Measurements from ENCODE around the gene MARCKSL1.
"Not testable (repeated sequence)": the region's sequence is repeated elsewhere in the genome, so short reads cannot be mapped to it uniquely, and the experiment has no call there.

The MARCKSL1 gene, protein sequence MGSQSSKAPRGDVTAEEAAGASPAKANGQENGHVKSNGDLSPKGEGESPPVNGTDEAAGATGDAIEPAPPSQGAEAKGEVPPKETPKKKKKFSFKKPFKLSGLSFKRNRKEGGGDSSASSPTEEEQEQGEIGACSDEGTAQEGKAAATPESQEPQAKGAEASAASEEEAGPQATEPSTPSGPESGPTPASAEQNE

DNA sequence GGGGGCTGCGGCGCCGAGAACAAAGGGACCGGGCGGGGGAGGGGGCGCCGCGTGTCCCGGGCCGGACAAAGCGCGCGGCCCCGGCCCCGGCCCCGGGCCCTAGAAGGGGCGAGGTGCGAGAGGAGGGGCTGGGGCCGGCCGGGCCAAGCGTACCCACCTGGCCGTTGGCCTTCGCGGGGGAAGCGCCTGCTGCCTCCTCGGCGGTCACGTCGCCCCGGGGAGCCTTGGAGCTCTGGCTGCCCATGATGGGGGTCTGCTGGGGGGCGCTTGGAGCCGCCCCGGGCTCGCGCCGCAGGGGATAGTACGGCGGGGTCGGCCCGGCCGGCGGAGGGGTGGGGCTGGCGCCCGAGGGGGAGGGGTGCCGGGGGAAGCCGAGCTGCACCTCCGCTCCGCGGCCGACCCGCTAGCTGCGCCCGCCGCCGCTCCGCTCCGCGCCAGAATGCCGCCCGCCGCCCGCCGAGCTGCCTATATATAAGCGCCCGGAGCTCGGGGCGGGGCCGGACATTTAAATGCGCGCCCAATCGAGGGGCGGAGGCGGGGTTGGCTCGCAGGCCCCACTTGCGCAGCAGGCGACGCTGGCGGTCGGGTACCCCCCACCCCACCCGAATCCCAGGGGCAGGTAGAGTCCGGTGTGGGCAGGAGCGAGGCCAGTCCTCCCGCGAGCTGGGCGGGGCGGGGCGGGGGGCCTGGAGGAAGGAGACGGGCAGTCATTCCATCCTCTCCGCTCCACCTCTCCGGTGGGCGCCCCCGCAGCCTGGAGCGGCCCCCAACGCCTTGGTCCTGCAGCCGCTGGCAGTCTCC, at the start of gene MARCKSL1:
Gene MARCKSL1 (minus strand): TSS at position 444 of the 801 bp plus-strand sequence. CDS start 200 bp downstream, at position 244.
- DNase-seq (ENCODE audit: low read depth in 3 of 3), result peak; percentile 58 to 77 (median 70)

DNA sequence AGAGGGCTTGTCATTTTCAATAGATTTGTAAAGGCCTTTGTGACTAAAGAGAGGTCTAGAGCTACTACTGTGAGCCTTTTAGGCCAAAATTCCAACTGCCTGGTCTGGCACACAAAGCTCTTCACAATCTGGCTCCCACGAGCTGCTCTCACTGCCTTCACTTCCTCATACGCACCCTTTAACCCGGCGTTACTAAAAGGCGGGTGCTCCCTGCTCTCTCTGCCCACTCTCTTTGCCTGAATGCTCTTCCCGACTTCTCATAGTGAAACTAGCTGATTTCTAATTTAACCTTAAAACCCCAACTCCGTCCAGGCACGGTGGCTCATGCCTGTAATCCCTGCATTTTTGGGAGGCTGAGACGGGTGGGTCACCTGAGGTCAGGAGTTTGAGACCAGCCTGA, 44.0 kb upstream of the MARCKSL1 start:
- DNase-seq (ENCODE audit: low read depth in 3 of 3), result no peak

DNA sequence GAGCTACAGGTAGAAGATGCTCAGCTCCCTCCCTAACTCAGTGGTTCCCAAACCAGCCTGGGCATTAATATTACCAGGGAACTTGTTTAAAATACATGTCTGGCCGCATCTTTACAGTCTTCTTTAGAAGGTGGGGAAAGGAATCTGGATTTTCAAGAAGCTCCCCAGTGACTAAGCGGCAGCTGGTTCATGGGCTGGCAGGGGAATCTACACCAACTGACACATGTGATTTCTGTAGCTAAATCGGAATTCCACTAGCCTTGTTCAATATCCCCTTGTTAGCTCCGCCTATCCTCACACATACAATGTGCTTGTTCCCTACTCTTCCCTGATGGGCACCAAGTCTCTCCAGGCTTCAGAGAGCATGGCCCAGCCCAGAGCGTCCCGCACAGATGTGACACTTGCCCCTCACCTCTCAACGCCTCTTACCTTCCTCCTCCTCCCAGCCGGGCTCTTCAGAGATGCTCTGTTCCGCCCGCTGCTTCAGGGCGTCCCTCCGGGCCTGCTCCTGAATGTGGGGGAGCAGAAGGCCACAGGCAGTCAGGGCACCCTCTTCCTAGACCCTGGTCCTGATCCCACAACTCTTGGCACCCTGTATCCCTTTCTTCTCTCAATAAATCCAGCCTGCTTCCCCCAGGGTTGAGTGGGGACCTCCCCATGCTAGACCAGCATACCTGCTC, 41.6 kb upstream of the MARCKSL1 start:
- DNase-seq (ENCODE audit: low read depth in 3 of 3), result no peak

DNA sequence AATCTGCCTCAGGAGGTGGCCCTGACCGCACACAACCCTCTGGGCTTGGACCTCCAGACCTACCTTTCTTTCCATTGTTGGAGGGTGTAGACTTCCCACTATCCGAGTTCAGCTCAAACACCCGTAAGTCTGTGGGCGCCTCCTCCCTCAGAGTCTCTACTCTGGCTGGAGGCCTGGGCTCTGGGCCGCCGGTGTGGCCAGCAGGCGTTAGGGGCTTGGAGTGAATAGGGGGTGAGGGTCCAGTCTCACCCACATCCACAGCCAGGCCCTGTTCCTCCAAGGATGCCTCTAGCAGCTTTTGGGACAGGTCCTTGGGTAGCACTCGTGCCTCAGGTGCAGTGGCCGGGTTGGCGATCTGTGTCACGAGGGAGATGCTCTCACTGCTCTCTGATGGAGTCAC, 40.2 kb upstream of the MARCKSL1 start:
- DNase-seq (ENCODE audit: low read depth in 3 of 3), result no peak

DNA sequence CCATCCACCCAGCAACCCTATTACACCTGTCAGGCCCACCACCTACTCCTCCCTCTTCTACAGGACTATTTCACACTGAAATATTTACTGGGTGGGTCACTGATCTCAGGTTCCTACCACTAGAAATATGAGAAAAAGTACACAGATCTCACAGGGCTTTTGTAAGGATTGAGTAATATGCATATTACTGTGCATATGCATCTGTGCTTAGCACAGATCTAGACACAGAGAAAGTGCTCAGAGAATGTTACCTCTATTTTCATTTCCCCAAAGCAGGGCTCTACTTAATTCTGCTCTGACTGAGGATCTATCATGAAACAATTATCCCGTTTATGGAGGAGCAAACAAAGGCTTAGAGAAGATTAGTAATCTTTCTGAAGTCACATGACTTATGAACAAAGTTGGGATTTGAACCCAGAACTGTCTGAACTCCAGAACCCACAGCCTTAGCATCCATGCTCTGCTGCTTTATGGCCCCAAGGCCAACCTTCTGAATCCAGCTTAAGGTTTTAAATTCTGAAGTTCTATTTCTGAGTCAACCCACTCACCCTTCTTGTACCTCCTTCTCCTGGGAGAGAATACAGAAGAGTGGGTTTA, 38.1 kb upstream of the MARCKSL1 start:
- DNase-seq (ENCODE audit: low read depth in 3 of 3), result no peak

DNA sequence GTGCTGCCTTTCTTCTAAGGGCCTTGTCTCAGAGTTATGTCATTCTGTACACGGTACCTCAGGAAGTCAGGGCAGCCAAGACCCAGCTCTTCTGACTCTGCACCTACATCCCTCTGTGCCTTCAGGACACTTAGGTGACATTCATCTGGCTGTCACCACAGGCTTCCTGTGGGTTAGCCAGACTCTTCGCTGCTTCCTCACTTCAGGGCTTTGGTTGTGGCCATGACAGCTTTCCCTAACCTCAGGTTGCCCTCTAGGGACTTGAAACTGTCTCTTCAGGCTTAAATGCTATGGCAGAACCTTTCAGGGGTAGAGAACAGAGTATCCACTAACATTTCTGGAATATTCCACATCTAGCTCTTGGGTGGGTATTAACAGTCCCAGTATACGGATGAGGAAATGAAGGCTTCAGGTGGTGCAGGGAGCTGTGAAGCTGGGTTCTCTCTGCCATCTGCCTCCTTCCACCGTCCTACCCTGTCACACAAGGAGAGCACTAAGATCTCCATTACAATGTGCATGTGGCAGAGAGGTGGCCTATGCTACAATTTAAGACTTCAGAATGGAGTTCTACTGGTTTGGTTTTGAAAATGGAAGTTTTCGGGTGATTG, 36.2 kb upstream of the MARCKSL1 start:
- DNase-seq (ENCODE audit: low read depth in 3 of 3), result peak in 1 of 3 experiments; percentile 37

DNA sequence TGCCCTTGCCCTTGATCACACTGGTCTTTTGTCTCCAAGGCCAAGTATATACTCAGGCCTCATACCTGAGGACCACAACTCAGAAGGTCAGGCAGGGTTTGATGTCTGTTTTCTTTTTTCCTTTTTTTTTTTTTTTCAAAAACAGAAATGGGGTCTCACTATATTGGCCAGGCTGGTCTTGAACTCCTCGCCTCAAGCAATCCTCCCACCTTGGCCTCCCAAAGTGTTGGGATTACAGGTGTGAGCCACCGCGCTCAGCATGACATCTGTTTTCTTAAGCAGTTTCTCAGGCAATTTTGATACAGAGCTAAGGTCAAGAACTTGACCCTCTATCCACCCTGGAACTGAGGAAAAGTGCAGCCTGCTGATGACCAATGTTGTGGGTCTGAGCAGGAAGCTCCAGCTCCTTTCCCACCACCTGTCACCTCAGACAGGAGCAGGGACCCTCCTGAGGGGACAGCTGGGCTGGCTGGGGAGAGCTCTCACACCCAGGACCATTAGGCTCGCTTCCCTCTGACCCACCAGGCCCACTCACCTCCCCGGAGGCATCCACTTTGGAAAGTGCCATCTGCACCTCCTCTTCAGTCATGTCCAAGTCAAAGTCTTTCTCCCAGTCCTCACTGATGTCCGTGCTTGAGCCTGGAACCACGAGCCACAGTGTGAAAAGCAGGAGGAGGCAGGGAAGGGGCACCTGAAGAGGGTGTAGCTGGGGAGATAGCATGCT, 32.0 kb upstream of the MARCKSL1 start:
- no peak for DNase-seq (ENCODE audit: low read depth in 3 of 3)

DNA sequence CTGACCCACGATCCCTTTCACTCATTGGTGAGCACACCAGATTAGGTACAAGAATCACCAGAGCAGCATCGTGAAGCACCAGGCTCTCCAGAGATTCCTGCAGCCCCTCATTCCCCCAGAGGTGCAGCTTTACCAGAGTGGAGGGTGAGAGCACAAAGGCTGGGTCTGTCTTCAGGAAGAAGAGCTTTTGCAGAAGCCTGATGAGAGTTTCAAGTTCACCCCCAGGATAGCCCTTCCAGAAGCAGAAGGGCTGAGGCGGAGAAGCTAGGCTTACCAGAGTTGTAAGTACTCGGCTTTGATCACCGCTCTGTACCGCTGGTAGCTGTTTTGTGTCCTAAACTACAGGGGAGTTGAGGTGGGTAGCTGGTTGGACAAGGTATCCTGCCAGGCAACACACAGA, 29.4 kb upstream of the MARCKSL1 start:
- DNase-seq (ENCODE audit: low read depth in 3 of 3), result no peak

DNA sequence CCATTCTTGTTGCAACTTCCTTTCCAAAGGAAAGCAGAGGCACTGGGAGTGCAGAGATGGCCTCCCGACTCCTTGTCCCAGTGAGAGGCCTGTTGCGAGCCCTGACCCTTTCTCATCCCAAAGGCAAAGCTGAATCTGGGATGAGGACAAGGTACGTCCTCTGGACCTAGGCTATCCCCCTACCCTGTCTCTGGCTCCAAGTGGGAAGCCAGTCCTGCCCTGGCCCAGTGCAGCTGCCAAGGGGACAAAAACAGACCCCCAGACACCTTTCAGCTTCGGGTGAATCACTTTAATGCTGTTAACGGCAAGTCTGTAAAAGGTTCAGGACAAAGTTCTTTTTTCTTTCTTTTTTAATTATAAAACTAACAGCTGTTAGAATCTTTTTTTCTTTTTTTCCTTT, 28.8 kb upstream of the MARCKSL1 start:
- no peak for DNase-seq (ENCODE audit: low read depth in 3 of 3)

DNA sequence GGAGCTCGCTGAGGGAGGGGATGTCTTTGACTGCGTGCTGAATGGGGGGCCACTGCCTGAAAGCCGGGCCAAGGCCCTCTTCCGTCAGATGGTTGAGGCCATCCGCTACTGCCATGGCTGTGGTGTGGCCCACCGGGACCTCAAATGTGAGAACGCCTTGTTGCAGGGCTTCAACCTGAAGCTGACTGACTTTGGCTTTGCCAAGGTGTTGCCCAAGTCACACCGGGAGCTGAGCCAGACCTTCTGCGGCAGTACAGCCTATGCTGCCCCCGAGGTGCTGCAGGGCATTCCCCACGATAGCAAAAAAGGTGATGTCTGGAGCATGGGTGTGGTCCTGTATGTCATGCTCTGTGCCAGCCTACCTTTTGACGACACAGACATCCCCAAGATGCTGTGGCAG, 27.7 kb upstream of the MARCKSL1 start:
- DNase-seq (ENCODE audit: low read depth in 3 of 3), result no peak

DNA sequence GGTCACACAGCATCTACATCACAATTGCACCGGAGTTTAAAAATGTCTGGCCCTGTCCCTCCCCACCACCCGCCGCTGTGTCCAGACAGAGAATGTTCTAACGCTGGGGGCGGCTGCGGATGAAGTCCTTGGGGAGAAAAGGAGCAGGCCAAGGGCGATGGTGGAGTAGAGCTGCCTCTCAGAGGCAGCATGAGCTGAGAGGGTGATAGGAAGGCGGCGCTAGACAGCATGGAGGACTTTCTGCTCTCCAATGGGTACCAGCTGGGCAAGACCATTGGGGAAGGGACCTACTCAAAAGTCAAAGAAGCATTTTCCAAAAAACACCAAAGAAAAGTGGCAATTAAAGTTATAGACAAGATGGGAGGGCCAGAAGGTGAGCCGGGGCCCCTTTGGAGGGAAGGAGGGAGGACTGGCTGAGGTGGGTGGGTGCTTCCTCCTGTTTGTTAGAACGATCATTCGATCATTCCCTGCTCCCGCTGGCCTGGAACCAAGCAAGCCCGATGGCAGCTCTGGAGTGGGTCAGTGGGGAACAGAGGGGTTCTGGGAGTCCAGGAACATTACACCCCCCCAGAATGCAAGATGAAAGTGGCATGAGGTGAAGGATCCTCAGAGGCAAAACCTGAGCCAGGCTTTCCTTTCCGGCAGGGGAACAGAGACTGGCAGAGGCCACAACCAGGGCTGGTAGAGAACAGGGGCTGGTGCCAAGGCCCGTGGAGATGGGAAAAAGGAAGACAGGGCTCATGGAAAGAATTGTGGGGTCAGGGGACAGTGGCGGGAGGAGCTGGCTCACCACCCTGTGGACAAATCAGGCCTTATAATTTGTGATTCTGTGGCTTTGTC, 26.7 kb upstream of the MARCKSL1 start, which contains the start of the genes FAM229A and TSSK3:
Gene FAM229A (minus strand): TSS at position 12 of the 840 bp plus-strand sequence. CDS start 394 bp downstream, outside the sequence.
Gene TSSK3 (plus strand): TSS at position 66 of the 840 bp plus-strand sequence. CDS start 163 bp downstream, at position 229.
- DNase-seq (ENCODE audit: low read depth in 3 of 3), result no peak

DNA sequence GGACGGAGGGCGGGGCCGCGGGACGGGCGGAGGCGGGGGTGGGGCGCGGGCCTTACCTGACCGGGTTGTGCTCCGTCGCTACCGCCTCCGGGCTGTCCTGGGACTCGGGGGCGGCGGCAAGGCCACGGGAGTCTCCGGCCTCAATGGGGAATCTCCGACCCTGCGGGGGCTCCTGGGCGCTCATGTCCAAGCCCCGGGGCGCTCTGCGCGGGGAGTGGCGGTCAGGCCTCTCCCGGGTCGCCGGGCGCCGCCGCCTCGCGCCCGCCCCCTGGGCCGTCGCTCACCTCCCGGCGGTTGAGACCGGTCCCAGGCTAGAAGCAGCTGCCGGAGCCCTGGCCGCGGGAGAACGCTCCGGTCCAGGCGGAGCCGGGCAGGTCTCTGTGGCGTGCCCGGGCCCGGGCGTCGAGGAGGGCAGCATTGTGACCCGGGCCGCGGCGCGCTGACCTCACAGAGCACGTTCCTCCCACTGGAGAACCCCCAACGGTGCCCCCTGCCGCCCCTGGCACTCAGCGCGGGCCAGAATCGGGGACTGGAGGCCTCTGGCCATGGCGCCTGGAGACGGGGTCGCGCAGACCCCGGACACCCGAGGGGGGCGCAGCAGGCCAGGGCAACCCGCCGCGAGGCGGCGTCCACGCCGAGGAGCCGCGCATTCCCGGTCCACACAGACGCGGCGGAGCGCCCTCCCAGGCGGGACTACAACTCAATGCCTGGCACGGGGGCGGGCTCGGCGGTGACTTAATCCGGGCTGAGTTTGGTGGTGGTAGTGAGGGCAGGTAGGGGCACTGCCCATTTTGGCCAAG, 25.8 kb upstream of the MARCKSL1 start:
- peak in 1 of 3 experiments; percentile 38 for DNase-seq (ENCODE audit: low read depth in 3 of 3)

DNA sequence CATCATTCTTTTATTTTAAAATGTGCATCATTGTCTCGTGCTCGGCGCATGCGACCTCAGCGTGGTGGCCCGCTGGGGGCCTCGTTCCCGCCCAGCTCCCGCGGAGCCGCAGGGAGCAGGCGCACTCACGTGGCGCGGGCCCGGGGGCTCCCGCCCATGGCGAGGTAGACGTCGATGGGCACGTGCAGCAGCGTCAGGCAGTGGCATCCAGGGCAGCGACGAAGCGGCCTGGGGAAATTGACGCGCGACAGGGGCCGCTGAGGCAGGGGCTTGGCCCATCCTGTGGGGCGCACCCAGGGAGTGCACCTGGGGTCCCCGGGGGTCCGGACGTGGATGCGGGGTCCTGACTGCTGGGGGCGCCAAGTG, 25.3 kb upstream of the MARCKSL1 start:
- no peak for DNase-seq (ENCODE audit: low read depth in 3 of 3)

DNA sequence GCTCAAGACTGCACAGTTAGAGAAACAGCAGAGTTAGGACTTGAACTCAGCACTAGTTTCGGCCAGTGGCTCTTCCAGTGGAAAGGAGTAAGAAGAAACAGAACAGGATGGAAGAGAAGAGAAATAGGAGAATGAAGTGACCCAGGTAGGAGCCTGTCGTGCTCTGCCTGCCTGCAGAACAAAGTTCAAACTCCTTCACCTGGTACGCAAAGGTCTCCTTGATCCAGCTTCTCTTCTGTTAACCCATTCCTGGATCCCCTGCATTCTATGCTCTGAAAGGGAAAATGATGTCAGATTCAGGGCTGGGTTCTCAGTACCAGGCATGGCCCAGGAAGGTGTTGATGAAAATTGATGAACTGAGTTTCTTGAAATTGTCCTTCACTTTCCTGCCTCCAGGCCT, 22.4 kb upstream of the MARCKSL1 start:
- DNase-seq (ENCODE audit: low read depth in 3 of 3), result no peak

DNA sequence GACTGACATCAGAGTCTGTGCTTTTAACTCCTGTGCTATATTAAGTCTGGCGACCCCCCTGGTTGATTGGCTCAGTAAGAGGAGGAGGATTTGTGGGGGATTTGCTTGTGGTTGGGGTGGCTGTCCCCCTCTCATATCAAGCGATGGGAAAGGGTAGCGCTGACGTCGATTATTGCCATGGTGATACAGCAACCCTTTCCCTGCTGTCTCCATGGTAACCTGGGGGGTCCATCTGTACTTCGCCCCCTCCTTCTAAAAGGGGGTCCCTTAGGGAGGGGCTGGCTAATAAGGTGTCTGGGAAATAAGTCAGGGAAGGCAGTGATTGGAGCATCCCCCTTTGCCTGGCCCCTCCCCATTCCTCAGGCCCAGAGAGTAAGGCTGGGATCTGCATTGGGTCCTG, 21.6 kb upstream of the MARCKSL1 start:
- DNase-seq (ENCODE audit: low read depth in 3 of 3), result no peak

DNA sequence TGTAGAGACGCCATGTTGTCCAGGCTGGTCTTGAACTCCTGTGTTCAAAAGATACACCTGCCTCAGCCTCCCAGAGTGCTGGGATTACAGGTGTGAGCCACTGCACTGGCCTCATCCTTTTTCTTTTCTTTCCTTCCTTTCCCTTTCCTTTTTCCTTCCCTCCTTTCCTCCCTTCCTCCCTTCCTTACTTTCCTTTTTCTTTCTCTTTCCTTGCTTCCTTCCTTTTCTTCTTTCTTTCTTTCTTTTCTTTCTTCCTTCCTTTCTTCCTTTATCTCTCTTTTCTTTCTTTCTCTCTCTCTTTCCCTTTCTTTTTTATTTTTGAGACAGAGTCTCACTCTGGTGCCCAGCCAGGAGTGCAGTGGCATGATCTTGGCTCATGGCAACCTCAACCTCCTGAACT, 20.4 kb upstream of the MARCKSL1 start:
- no peak for DNase-seq (ENCODE audit: low read depth in 3 of 3)

DNA sequence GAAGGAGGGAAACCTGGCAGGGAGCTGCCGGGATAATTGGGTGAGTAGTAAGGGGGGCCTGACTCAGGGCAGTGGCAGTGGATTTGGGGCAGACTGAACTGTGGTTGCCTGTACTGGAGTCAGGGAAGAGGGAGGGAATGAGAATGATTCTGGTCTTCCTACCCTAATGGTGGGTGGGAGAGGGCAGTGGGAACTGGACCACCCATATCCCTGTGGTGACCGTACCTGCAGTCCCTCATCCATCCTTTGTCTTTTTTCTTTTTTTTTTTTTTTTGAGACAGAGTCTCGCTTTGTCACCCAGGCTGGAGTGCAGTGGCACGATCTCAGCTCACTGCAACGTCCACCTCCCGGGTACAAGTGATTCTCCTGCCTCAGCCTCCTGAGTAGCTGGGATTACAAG, 19.7 kb upstream of the MARCKSL1 start:
- DNase-seq (ENCODE audit: low read depth in 3 of 3), result not testable (repeated sequence)

DNA sequence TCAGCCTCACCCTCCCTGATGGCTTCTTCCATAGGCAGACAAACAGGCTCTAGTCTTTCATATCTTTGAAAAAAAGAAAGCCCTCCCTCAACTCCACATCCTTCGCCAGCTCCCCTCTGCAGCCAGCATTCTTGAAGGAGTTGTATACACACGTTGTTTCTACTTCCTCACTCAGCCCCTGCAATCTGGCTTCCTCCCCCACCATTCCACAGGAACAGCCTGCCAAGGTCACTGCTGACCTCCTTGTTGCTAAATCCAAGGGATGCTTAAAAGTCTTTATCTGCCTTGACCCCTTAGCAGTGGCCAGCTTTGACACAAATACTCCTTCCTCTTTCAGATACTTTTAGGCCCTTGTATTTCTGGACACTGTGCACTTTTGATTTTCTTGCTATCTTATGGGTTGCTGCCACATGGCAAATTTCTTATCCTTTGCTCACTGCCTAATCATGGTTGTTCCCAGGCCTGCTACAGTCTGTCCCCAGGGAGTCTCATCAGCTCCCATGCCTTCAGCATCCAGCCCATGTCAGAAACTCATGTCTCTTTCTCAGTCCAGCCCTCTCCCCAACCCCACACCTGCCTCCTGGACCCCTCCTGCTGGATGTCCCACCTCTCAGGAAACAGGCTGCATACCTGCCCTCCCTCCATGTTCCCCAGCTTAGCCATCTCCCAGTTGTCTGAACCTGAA, 18.0 kb upstream of the MARCKSL1 start:
- DNase-seq (ENCODE audit: low read depth in 3 of 3), result no peak

DNA sequence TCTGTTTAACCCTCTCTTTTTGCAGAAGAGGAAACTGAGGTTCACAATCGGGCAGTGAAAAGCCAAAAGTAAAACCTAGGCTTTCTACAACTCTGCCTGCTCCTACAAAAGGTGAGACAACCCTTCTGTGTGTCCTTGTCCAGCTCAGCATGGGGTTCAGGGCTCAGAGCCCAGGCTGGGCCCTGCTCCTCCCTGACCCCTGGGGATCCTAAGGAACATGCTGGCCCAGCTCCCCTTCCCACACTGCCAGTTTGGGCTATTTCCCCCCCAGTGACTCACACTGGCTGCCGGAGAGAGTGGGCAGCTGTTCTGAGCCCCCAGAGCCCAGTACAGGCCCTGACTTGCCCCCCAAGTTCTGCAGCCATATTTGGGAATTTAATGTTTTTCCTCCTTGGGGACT, 17.4 kb upstream of the MARCKSL1 start:
- DNase-seq (ENCODE audit: low read depth in 3 of 3), result no peak
